ENCODE measurements around the gene PAQR9.

PAQR9 gene

GRCh38 chr3:142982038-142982773 is 18.7 kb upstream of the PAQR9 start:
- no peak for DNase-seq

GRCh38 chr3:142981108-142981507 is 17.6 kb upstream of the PAQR9 start:
- no peak for DNase-seq

DNA sequence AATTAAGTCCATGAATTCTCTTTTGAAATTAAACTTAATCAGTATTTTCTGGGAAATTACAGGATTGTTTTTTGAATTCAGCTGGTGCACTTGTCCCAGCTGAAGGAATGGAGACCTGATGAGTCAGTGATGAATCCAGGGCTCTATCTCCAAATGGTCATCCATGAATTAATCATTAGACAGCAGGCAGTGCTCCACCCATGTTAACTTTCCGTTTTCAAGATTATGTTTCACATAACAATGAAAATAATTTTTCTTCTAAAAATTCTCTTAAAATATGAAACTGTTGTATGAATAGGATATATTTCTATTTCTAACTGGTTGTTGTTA is 13.9 kb upstream of the PAQR9 start:
- no peak for DNase-seq

GRCh38 chr3:142976621-142977398 is 13.3 kb upstream of the PAQR9 start:
- no peak for DNase-seq

GRCh38 chr3:142975316-142975995 is 12.0 kb upstream of the PAQR9 start:
- DNase-seq, result no peak

DNA sequence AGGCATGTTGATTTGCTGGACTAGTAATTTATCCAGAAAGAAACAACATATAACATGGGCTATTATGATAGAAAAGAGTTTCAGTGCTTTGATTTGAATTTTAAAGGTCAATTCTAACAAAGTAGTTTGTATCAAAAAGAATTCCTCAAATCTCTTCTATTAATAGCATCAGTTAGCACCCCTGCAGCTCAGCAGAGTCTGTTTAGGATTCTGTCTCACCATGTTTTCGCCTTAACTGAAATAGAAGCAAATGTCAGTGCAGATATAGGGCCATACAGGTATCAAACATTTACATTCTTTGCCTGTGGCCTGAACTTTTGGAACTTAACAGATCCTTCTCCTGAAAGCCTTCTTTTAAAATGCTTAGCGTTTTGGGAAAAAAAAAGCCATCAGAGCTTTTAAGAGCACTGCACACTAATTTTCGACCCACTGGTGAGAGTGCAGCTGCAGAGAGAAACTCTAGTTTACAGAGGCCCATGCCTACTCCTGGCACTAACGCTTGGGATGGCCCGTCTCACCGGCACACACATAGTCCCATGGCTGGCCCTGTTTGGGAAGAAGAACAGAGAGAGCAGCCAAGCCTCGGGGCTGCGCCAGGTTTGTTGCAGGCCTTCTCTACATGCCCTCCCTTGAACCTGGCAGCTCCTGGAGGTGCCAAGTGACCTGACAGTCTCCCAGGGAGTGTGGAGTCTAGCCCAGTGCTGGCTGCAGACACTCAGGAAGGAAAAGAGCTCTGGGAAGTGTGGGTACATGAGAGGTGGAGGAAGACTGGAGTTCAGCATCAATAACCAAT is 9.9 kb upstream of the PAQR9 start:
- DNase-seq, result no peak

GRCh38 chr3:142972092-142972753 is 8.7 kb upstream of the PAQR9 start:
- DNase-seq, result no peak

DNA sequence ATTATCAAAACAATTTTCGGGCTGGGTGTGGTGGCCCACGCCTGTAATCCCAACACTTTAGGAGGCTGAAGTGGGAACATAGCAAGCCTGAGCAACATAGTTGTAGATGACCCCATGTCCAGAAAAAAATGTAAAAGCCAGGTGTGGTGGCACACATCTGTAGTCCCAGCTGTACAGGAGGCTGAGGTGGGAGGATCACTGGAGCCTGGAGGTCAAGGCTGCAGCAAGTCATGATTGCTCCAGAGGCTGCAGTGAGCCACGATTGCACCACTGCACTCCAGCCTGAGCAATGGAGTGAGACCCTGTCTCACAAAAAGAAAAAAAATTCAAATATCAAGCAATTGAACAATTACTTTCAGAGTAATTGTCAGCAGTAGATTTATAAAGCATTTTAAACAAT is 8.0 kb upstream of the PAQR9 start:
- DNase-seq, result no peak

GRCh38 chr3:142968319-142969025 is 5.0 kb upstream of the PAQR9 start:
- no peak for DNase-seq

- DNase-seq, result no peak
Measured at GRCh38 chr3:142966808-142967207, 3.3 kb upstream of the PAQR9 start.

DNA sequence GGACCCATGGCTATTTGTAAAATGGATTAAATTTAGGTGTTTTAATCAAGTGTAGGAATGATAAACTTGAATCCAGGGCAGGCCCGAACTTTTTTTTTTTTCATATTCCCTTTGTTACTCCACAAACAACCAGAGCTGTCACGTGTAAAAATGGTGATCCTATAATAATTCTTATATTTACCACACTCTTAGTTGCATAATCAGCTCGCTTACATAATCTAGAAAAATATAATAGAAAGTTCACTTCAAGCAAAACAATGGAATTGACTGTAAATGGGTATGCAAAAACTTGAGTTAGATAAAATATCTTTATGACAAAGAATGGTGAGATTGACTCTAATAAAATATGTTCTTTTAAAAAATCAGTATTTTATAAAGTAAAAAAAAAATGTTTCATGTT is 2.1 kb upstream of the PAQR9 start:
- no peak for DNase-seq

DNA sequence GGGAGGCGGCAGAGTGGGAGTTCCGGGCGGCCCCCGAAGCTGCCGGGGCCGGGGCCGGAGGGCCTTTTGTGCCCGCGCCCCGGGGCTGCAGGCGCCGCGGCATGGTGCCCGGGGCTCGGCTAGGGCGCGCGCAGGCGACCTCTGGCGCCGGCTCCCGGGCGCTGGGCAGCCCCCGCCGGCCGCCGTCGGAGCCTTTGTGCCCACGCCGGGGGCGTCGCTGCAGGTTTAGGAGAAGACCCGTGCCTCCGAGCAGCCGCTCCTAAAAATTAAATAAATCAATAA is 299 bp downstream of the PAQR9 start:
- DNase-seq, result no peak

DNA sequence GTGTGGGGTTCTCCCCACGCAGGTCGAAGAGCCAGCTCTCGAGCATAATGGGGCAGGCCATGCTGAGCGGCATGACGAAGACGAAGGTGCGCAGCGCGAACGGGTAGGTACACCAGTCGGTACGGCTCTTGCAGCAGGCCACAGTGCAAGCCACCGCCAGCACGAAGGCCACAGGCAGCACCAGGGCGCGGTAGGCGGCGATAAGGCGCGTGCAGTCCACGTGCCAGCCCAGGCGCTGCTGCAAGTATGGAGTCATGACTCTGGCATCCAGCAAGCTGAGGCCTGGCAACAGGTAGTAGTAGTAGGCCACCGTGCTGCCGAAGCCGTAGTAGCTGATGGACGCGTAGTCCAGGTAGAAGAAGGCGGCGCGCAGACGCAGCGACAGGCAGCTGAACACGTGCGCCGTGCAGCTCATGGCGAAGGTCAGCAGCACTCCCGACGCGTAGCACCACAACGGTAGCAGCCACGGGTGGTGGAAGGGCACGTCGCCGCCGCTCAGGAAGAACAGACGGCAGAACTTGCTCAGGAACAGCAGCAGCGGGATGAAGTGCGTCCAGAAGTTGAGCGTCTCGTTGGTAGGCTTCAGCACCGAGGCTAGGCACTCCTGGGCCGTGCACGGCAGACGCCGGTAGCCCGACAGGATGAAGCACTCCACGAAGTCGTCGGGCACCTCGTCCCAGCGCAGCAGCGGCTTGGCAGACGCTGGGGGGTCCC is 797 bp downstream of the PAQR9 start:
- no peak for DNase-seq

GRCh38 chr3:142962175-142962519 is 1.3 kb downstream of the PAQR9 start:
- no peak for DNase-seq

- no peak for DNase-seq
Measured at GRCh38 chr3:142961539-142961938, 1.9 kb downstream of the PAQR9 start.

DNA sequence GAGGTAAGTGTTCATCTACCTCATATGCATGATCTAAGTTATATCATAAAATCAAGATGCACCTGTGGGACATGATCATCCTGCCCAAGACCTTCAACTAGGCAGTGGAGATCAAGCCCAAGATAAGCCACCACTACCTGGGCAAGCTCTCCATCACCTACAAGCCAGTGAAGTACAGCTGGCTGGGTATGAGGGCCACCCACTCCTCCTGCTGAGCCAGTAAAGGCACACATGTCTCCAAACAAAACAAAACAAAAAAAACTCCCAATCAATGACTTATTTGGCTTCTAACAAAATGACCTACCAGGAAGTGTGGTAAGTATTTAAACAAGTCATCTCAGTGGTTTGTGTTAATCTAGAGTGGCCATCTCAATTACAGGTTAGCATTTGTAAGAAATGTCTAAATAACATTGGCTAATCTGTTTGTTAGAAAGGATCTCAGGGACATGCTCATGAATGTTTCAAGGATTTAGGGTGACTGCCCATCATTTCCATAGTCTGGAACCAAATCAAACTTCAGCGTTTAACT is 3.1 kb downstream of the PAQR9 start:
- DNase-seq, result no peak

- DNase-seq, result no peak
Measured at GRCh38 chr3:142958707-142959106, 4.8 kb downstream of the PAQR9 start.

DNA sequence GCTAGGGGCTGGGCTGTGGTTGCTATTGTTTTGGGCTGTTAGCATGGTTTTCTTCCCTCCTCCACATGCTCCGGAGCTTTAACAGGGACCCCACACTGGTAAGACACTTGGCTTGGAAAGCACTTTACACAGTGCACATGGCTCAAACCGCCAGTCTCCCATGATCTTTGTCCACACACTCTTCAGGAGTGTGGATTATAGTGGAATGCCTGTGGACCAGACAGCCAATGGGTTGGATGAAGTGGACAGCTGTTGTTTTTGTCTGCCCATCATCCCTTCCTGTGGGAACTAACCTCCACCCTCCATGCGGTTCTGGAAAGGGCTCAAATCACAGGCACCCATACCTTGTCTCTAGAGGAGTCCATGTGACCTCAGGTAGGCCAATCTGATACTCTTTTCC is 10.0 kb downstream of the PAQR9 start:
- no peak for DNase-seq

DNA sequence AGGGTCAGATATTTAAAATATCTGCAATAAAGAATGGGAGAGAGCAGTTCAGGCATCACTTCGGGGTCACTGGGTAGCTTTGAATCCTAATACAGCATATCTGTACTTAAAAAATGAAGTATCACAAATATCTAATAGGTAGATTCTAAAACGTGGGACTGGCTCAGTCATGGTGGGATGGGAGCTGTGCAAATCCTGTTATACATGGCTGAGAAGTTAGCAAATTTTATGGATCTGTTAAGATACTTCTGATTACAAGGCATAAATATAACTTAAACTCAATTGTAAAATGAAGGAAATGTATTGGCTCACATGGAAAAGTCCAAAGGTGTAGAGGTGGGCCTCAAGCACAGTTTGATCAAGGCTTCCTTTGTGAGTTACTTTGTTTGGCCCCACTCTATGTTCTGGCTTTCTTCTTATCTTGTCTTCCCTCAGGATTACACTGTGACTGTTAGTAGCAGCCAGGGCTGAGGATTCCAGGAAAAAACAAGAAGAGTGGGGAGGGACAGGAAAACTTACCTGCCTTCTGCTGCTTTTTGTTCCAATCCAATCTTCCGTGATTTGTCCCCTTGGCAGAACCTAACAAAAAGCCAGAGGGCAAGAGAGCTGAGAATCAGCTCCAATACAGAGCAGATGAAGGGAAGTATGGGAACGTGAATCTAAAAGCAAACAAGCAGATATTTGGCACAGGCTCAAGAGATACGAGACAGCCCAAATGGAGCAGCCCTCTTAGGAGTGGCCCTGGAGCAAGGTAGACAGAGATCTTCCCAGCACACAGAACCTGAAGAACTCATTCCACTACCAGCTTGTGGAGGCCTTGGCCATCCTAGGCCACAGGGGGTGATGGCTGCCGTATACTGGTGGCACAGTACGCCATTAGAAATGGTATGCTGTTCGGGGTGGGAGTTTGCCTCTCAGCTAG is 10.9 kb downstream of the PAQR9 start:
- DNase-seq, result no peak

DNA sequence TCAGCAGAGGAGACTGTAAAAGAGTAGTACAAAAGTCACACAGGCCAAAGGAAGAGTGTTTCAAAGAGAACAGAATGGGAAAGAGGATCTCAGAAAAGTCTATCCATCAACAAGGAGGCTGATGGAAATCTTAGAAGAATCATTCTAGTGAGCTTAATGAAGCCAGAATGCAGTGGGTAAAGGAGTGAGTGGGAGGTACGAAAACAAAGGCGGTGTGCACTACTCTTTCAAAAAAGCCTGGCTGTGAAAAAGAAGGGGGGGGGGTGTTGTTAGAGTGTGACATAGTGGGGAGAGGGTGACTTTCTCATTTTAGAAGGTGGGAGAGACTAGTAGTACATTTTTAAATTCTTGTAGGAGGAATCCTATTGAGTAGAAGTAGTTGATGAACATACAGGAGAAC is 11.7 kb downstream of the PAQR9 start:
- no peak for DNase-seq

Measured in NCI-H1417 treated with DMSO at 0.1 percent for 48 hours (cell line).